Gastrocnemius medialis (tissue), 4 donors: ENCODE results near the gene TRIM47. TPM values are rescaled to one million over a fixed set of nuclear protein-coding genes. Genes with fewer than 3 reads are reported as not detected.
"Not testable (repeated sequence)": the region's sequence is repeated elsewhere in the genome, so short reads cannot be mapped to it uniquely, and the experiment has no call there.

ENCODE experiments used
- ATAC-seq, 2 donors: fragments of 150-250 bp; one replicate each; pipeline ENCODE4 v1.9.1; 2016
- DNase-seq, 2 donors: peaks; one replicate each; pipeline ENCODE4 v3.0.0-alpha.2; 2019
- H3K27ac ChIP-seq, 4 donors: fragments of 200-600 bp; sonication (generic); 1 replicate in 1 of 4; 2 replicates in 3 of 4; pipeline ENCODE4 v1.5.1; 2016 to 2018; ENCODE audit warnings: mild to moderate bottlenecking in 2 of 4, moderate library complexity in 1 of 4
- H3K27me3 ChIP-seq, 3 donors: fragments of 200-600 bp; sonication (generic) in 2 of 3; 1 replicate in 1 of 3; 2 replicates in 2 of 3; pipeline versions ENCODE4 v1.5.1 to v1.6.0; 2016 to 2019; ENCODE audit warnings: mild to moderate bottlenecking in 1 of 3, moderate library complexity in 1 of 3
- H3K36me3 ChIP-seq, 2 donors: fragments of 200-600 bp; sonication (generic) in 1 of 2; one replicate each; pipeline ENCODE4 v1.5.1; 2017 to 2018
- H3K4me1 ChIP-seq, 2 donors: fragments of 200-600 bp; sonication (generic) in 1 of 2; one replicate each; pipeline ENCODE4 v1.5.1; 2016 to 2017; ENCODE audit warnings: mild to moderate bottlenecking in 2 of 2
- H3K4me3 ChIP-seq, 4 donors: fragments of 200-600 bp; sonication (generic) in 3 of 4; 1 replicate in 1 of 4; 2 replicates in 3 of 4; pipeline ENCODE4 v1.5.1; 2016 to 2019; ENCODE audit warnings: mild to moderate bottlenecking in 2 of 4
- H3K9me3 ChIP-seq, 3 donors: fragments of 200-600 bp; sonication (generic) in 2 of 3; 1 replicate in 1 of 3; 2 replicates in 2 of 3; pipeline ENCODE4 v1.5.1; 2016 to 2019
- CTCF ChIP-seq, 5 experiments: fragments of 450-650 bp in 3 of 5; fragments of 200-600 bp in 2 of 5; sonication (generic) in 2 of 5; IDR thresholded peaks in 4 of 5; conservative IDR thresholded peaks in 1 of 5; 1 replicate in 4 of 5; 2 replicates in 1 of 5; pipeline ENCODE4 v1.5.1; 2016 to 2019; ENCODE audit warnings: antibody characterized with exemption in 5 of 5, mild to moderate bottlenecking in 3 of 5, moderate library complexity in 3 of 5
- POLR2A ChIP-seq, 2 donors: fragments of 450-650 bp; IDR thresholded peaks; one replicate each; pipeline ENCODE4 v1.6.1; 2017; ENCODE audit warnings: antibody characterized with exemption in 2 of 2, mild to moderate bottlenecking in 2 of 2, moderate library complexity in 2 of 2
- in situ Hi-C, 4 donors: fragments of 200-750 bp; cut with MboI; loops; one replicate each; pipeline versions ENCODE4 v1.15.0 to v1.8.0; 2017; ENCODE audit warnings: low sequenced_read_pairs in 4 of 4
- intact Hi-C: fragments of 100-400 bp; cut with DNase I; formaldehyde crosslinking; loops from one replicate; pipeline ENCODE4 v1.15.1; 2023; ENCODE audit warnings: low total_unique reads
- total RNA-seq, 4 donors: library from RNA; depleted of rRNA; stranded (reverse); fragments of >200 nt; gene quantifications; one replicate each; pipeline versions ENCODE4 v1.1.0 to v1.2.3, GENCODE V29; 2016

TRIM47 gene
- total RNA-seq, 4 donors from 2014 or later: 9.5 to 18.4 (median 15.5) TPM

GRCh38 chr17:75873587-75874322 is 4.6 kb downstream of the TRIM47 start:
- Histone ChIP-seq H3K4me1 (peaks cover 50% of the 10 kb centered on the region in 2 donors), H3K9me3 (no peaks in the 10 kb centered on the region), H3K4me3 (no peak overlapping the region), H3K27ac (peak overlapping the region; percentile 79 to 92 (median 86)), H3K36me3 (no peaks in the 10 kb centered on the region), H3K27me3 (no peaks in the 10 kb centered on the region)
- intact Hi-C loops: no loop called here
- ATAC-seq (no peak), DNase-seq (peak in 1 of 2 donors; percentile 44)
- in situ Hi-C loops: no loop called here
- TF ChIP-seq POLR2A (IDR thresholded peaks at IDR 0.05): no peak
- TF ChIP-seq CTCF (IDR thresholded peaks at IDR 0.05 in 4 of 5, conservative IDR thresholded peaks at IDR 0.05 in 1 of 5): no peak

GRCh38 chr17:75872434-75873351 is 5.7 kb downstream of the TRIM47 start:
- no peak overlapping the region for H3K4me3 ChIP-seq
- peak; percentile 70 to 72 for ATAC-seq
- intact Hi-C loops: no loop called here

GRCh38 chr17:75870228-75870627 is 8.2 kb downstream of the TRIM47 start:
- DNase-seq, H3K27me3 ChIP-seq, in situ Hi-C loops, H3K9me3 ChIP-seq, ATAC-seq, intact Hi-C loops, H3K36me3 ChIP-seq: not testable (repeated sequence)
- H3K27ac ChIP-seq: peak overlapping the region; percentile 68 to 77 (median 72)
- peaks cover 32 to 35% of the 10 kb centered on the region in 2 donors for H3K4me1 ChIP-seq
- peak overlapping the region in 1 of 4 donors; percentile 14 for H3K4me3 ChIP-seq

More at GRCh38 chr17:75872434-75873351, 5.7 kb downstream of the TRIM47 start:
- no peak for TF ChIP-seq CTCF (IDR thresholded peaks at IDR 0.05 in 4 of 5, conservative IDR thresholded peaks at IDR 0.05 in 1 of 5)
- TF ChIP-seq POLR2A (IDR thresholded peaks at IDR 0.05): peak in 1 of 2 donors; percentile 34
- Histone ChIP-seq H3K27me3 (no peaks in the 10 kb centered on the region), H3K36me3 (no peaks in the 10 kb centered on the region), H3K27ac (peak overlapping the region; percentile 79 to 92 (median 86)), H3K4me1 (peaks cover 50% of the 10 kb centered on the region in 2 donors), H3K9me3 (no peaks in the 10 kb centered on the region)
- DNase-seq: peak; percentile 67 to 85
- in situ Hi-C loops: no loop called here

GRCh38 chr17:75869282-75870141 is 8.9 kb downstream of the TRIM47 start:
- Histone ChIP-seq H3K4me3 (peak overlapping the region in 1 of 4 donors; percentile 14), H3K27me3 (no peaks in the 10 kb centered on the region), H3K9me3 (no peaks in the 10 kb centered on the region), H3K27ac (peak overlapping the region; percentile 68 to 77 (median 72)), H3K36me3 (no peaks in the 10 kb centered on the region), H3K4me1 (peaks cover 26 to 34% of the 10 kb centered on the region in 2 donors)
- TF ChIP-seq POLR2A (IDR thresholded peaks at IDR 0.05) (no peak), CTCF (IDR thresholded peaks at IDR 0.05 in 4 of 5, conservative IDR thresholded peaks at IDR 0.05 in 1 of 5) (no peak)
- peak in 1 of 2 donors; percentile 22 for ATAC-seq
- intact Hi-C loops: no loop called here
- peak in 1 of 2 donors; percentile 55 for DNase-seq
- in situ Hi-C loops: no loop called here

- not testable (repeated sequence) for H3K4me3 ChIP-seq
These were observed 9.6 kb downstream of the TRIM47 start for GRCh38 chr17:75868730-75869281.

GRCh38 chr17:75865404-75866188 is 12.8 kb downstream of the TRIM47 start:
- intact Hi-C loops, H3K9me3 ChIP-seq, DNase-seq, H3K4me3 ChIP-seq, ATAC-seq, in situ Hi-C loops, H3K27me3 ChIP-seq, H3K36me3 ChIP-seq: not testable (repeated sequence)
- H3K4me1 ChIP-seq: peaks cover 7 to 13% of the 10 kb centered on the region in 2 donors
- peak overlapping the region in 3 of 4 donors; percentile 57 to 68 (median 64) for H3K27ac ChIP-seq

More at GRCh38 chr17:75868730-75869281, 9.6 kb downstream of the TRIM47 start:
- H3K27me3 ChIP-seq, DNase-seq, H3K36me3 ChIP-seq, in situ Hi-C loops, intact Hi-C loops, H3K9me3 ChIP-seq, ATAC-seq: not testable (repeated sequence)
- H3K4me1 ChIP-seq: peaks cover 23 to 31% of the 10 kb centered on the region in 2 donors
- H3K27ac ChIP-seq: peak overlapping the region; percentile 68 to 77 (median 72)

- H3K9me3 ChIP-seq, H3K36me3 ChIP-seq, DNase-seq, intact Hi-C loops, in situ Hi-C loops, ATAC-seq, H3K4me3 ChIP-seq, H3K27me3 ChIP-seq: not testable (repeated sequence)
- peak overlapping the region; percentile 43 to 68 (median 60) for H3K27ac ChIP-seq
- H3K4me1 ChIP-seq: peaks cover 5 to 13% of the 10 kb centered on the region in 2 donors
These were observed 13.5 kb downstream of the TRIM47 start for GRCh38 chr17:75864887-75865286.
